Adrenal gland (tissue), 5 donors: ENCODE results near the gene RBM28.

Experiments used
- CTCF ChIP-seq, 6 experiments: fragments of 450-650 bp in 4 of 6; fragments of 200-600 bp in 2 of 6; sonication (generic) in 1 of 6; IDR thresholded peaks; 1 replicate in 5 of 6; 2 replicates in 1 of 6; pipeline versions ENCODE4 v1.5.1 to v1.8.0; 2016 to 2021; ENCODE audit warnings: antibody characterized with exemption in 6 of 6, mild to moderate bottlenecking in 2 of 6, moderate library complexity in 1 of 6
- POLR2A ChIP-seq, 2 donors: fragments of 450-650 bp; IDR thresholded peaks; one replicate each; pipeline ENCODE4 v1.6.1; 2017; ENCODE audit warnings: antibody characterized with exemption in 2 of 2, mild to moderate bottlenecking in 2 of 2, moderate library complexity in 1 of 2
- donor health status: DM: no; HTN: no; CAD: no.

DNA sequence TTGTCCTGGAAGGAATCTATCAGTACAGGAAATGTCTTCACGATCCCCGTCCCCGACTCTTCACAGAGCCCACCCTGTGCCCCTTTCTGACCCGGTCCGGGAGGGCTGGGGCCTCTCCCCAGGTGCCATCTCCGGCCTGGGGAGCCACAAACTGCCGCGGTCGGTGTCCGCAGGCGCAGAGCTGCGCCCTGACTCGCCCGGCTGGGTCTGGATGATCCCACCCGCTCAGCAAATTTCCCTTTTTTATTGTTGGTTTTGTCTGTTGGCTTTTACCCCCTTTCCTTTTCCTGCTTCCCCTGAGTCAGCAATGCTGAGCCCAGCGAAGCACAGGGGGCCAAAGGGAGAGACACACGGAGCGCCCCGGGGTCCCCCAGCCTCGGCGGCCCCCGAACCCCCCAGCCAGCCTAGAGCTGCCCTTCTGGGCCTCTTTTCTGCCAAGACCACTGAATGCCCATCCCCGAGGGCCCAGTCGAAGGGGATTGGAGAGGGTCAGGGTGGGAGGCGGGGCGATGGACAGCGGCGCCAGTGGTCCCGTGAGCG lies 71.7 kb downstream of the RBM28 start:
- no peak for TF ChIP-seq CTCF (IDR thresholded peaks at IDR 0.05)
- no peak for TF ChIP-seq POLR2A (IDR thresholded peaks at IDR 0.05)
